Measurements from ENCODE around the gene FGF22. TPM values are rescaled to one million over a fixed set of nuclear protein-coding genes. Genes with fewer than 3 reads are reported as not detected.

Gene FGF22
- total RNA-seq, 1 donor from 2014 or later: 0.73 TPM

DNA sequence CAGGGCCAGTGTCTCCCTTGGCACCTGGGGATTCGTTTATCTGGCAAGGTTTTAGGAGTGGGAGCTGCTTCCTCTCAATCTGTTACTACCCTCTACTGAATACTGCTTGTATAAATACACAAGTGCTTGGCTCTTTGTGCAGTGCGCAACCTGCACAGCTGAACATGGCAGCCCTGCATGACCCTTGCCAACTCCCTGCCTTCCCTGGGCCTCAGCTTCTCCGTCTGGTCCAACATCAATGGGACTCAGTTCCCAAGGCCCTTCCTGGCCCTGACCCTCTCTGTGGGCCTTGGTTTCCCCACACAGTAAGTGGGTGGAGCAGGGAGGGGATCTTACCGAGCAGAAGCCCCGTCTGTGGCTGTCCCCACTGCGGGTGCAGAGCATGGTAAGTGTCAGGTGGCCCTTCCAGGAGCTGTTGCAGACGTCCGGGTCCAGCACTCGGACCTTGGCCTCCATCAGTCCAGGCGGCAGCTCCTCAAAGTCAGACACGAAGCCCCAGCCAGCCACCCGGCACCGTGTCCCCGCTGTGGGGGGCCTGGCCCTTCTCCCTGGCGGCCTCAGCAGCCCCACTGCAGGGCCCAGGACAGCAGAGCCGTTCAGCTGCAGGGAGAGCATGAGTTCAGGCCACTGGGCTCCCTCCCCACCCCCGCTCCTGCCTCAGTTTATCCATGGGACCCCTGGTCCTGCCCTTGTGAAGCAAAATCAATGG is 47.1 kb downstream of the FGF22 start:
- Mint-ChIP-seq H3K27me3 (no peaks in the 10 kb centered on the region), H3K36me3 (ENCODE audit: low read depth) (no peaks in the 10 kb centered on the region), H3K9me3 (no peaks in the 10 kb centered on the region), H3K27ac (no peak overlapping the region), H3K4me1 (no peaks in the 10 kb centered on the region), H3K4me3 (no peak overlapping the region)
- ChIA-PET CTCF (no interaction called here), POLR2A (no interaction called here)
- ATAC-seq (ENCODE audit: low read depth): no peak
- no peak for DNase-seq
- intact Hi-C loops (cut with micrococcal nuclease): loop anchor here (10.0 kb wide), 1 partner anchor 718 kb away; the partner anchor contains the start of genes DAZAP1 and GAMT
- TF ChIP-seq, protein P1, sequence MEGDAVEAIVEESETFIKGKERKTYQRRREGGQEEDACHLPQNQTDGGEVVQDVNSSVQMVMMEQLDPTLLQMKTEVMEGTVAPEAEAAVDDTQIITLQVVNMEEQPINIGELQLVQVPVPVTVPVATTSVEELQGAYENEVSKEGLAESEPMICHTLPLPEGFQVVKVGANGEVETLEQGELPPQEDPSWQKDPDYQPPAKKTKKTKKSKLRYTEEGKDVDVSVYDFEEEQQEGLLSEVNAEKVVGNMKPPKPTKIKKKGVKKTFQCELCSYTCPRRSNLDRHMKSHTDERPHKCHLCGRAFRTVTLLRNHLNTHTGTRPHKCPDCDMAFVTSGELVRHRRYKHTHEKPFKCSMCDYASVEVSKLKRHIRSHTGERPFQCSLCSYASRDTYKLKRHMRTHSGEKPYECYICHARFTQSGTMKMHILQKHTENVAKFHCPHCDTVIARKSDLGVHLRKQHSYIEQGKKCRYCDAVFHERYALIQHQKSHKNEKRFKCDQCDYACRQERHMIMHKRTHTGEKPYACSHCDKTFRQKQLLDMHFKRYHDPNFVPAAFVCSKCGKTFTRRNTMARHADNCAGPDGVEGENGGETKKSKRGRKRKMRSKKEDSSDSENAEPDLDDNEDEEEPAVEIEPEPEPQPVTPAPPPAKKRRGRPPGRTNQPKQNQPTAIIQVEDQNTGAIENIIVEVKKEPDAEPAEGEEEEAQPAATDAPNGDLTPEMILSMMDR (IDR thresholded peaks at IDR 0.05): no peak

DNA sequence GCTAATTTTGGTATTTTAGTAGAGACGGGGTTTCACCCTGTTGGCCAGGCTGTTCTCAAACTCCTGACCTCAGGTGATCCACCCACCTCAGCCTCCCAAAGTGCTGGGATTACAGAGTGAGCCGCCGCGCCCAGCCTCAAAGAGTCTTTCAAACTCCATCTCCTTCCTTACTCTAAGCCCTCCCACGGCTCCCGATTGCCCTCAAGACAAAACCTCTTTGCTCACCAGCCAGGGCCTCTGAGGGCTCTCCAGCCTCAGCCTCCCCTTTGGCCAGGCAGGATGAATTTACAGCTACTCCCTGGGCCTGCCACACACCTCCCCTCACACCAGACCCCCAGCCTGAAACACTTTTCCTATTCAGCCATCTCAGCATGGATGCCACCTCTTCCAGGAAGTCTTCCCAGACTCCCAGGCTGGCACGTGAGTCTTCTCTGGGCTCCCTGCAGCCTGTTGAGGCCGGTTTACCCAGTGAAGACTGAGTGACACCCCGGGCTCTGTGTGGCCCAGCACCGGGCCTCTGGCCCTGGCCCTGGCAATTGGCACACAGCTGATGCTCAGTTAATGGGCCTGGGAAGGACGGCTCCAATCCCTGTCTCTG is 48.0 kb downstream of the FGF22 start:
- intact Hi-C loops (cut with micrococcal nuclease): loop anchor here (10.0 kb wide), 1 partner anchor 717 kb away; the partner anchor contains the start of genes DAZAP1 and GAMT
- no peaks in the 10 kb centered on the region for H3K27me3 Mint-ChIP-seq
- TF ChIP-seq, protein P1 (IDR thresholded peaks at IDR 0.05): no peak
- DNase-seq: no peak
- no peaks in the 10 kb centered on the region for H3K4me1 Mint-ChIP-seq
- ChIA-PET POLR2A (no interaction called here), CTCF (no interaction called here)
- no peak overlapping the region for H3K4me3 Mint-ChIP-seq
- ATAC-seq (ENCODE audit: low read depth): no peak
- H3K36me3 Mint-ChIP-seq (ENCODE audit: low read depth): no peaks in the 10 kb centered on the region
- no peak overlapping the region for H3K27ac Mint-ChIP-seq
- H3K9me3 Mint-ChIP-seq: no peaks in the 10 kb centered on the region

DNA sequence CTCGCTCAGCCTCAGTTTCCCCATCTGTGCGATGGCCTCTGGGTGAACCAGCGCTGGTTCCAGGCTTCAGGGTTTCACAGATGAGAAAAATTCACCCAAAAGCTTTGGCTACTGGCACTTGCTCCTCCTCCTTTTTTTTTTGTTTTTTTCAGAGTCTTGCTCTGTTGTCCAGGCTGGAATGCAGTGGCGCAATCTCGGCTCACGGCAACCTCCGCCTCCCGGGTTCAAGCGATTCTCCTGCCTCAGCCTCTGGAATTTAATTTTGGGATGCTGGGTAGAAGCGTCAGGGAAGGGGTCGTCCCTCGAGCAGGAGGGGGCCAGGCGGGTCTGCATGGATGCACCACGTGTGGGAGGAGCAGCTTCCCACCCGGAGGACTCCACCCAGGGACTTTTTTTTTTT is 48.5 kb downstream of the FGF22 start:
- no peaks in the 10 kb centered on the region for H3K36me3 Mint-ChIP-seq (ENCODE audit: low read depth)
- no peaks in the 10 kb centered on the region for H3K4me1 Mint-ChIP-seq
- ATAC-seq (ENCODE audit: low read depth) (no peak), DNase-seq (no peak)
- H3K27me3 Mint-ChIP-seq: no peaks in the 10 kb centered on the region
- CTCF ChIA-PET: no interaction called here
- POLR2A ChIA-PET: no interaction called here
- TF ChIP-seq, protein P1 (IDR thresholded peaks at IDR 0.05): no peak
- intact Hi-C loops (cut with micrococcal nuclease): loop anchor here (10.0 kb wide), 1 partner anchor 717 kb away; the partner anchor contains the start of genes DAZAP1 and GAMT
- no peak overlapping the region for H3K27ac Mint-ChIP-seq
- no peaks in the 10 kb centered on the region for H3K9me3 Mint-ChIP-seq
- H3K4me3 Mint-ChIP-seq: no peak overlapping the region

DNA sequence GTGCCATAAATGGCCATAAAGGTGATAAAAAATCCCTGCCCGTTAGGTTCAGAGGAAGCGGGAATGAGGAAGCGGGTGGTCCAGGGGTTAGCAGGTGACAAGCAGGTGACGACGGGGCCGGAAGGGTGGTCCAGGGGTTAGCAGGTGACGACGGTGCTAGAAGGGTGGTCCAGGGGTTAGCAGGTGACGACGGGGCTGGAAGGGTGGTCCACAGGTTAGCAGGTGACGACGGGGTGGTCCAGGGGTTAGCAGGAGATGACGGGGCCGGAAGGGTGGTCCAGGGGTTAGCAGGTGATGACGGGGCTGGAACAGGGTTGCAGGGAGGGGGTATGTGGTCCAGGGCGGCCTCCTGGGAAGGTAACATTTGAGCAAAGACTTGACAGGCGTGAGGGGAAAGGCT is 49.3 kb downstream of the FGF22 start:
- Mint-ChIP-seq H3K4me1 (no peaks in the 10 kb centered on the region), H3K4me3 (no peak overlapping the region), H3K9me3 (no peaks in the 10 kb centered on the region), H3K36me3 (ENCODE audit: low read depth) (no peaks in the 10 kb centered on the region), H3K27ac (no peak overlapping the region), H3K27me3 (no peaks in the 10 kb centered on the region)
- DNase-seq (no peak), ATAC-seq (ENCODE audit: low read depth) (no peak)
- POLR2A ChIA-PET: no interaction called here
- CTCF ChIA-PET: no interaction called here
- intact Hi-C loops (cut with micrococcal nuclease): loop anchor here (10.0 kb wide), 1 partner anchor 716 kb away; the partner anchor contains the start of genes DAZAP1 and GAMT
- TF ChIP-seq, protein P1 (IDR thresholded peaks at IDR 0.05): no peak

DNA sequence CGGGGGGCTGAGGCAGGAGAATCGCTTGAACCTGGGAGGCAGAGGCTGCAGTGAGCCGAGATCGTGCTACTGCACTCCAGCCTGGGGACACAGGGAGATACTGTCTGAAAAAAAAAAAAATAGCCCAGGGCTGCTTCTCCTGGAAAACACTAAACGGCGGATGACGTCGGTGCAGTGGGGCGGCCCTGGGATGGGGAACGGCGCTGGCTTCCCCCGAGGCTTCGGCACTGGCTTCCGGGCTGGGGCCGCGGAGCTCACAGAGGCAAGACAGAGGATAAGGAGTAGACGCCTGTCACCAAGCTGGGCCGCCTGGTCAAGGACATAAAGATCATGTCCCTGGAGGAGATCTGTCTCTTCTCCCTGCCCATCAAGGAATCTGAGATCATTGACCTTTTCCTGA is 50.5 kb downstream of the FGF22 start:
- H3K9me3 Mint-ChIP-seq: no peaks in the 10 kb centered on the region

More for the DNA sequence above, 50.5 kb downstream of the FGF22 start:
- Mint-ChIP-seq H3K27me3 (no peaks in the 10 kb centered on the region), H3K36me3 (ENCODE audit: low read depth) (no peaks in the 10 kb centered on the region), H3K4me3 (no peak overlapping the region), H3K4me1 (no peaks in the 10 kb centered on the region), H3K27ac (no peak overlapping the region)
- POLR2A ChIA-PET: no interaction called here
- CTCF ChIA-PET: no interaction called here
- intact Hi-C loops (cut with micrococcal nuclease): no loop called here
- DNase-seq: no peak
- TF ChIP-seq, protein P1 (IDR thresholded peaks at IDR 0.05): no peak
- no peak for ATAC-seq (ENCODE audit: low read depth)

Other genes starting within 250 kb of the FGF22 start
- not detected in 2 replicates for gene C2CD4C, start 230.7 kb upstream of the FGF22 start, total RNA-seq
- 0.24 TPM in 1 of 2 replicates, not detected in the other for gene SHC2, start 178.8 kb upstream of the FGF22 start, total RNA-seq
- gene MADCAM1, start 143.4 kb upstream of the FGF22 start, total RNA-seq: 0.40 and 0.76 TPM in 2 replicates
- 20.3 and 23.8 TPM in 2 replicates for gene TPGS1, start 132.4 kb upstream of the FGF22 start, total RNA-seq
- 19.8 and 23.1 TPM in 2 replicates for gene CDC34, start 108.1 kb upstream of the FGF22 start, total RNA-seq
- 0.22 TPM in 1 of 2 replicates, not detected in the other for gene GZMM, start 95.8 kb upstream of the FGF22 start, total RNA-seq
- 150 and 152 TPM in 2 replicates for gene BSG, start 67.3 kb upstream of the FGF22 start, total RNA-seq
- 0.13 and 0.17 TPM in 2 replicates for gene HCN2, start 50.0 kb upstream of the FGF22 start, total RNA-seq
- 54.7 and 58.2 TPM in 2 replicates for gene POLRMT, start 6.3 kb upstream of the FGF22 start, total RNA-seq
- 75.9 and 82.7 TPM in 2 replicates for gene RNF126, start 23.3 kb downstream of the FGF22 start, total RNA-seq
- gene FSTL3, start 36.5 kb downstream of the FGF22 start, total RNA-seq: 2.1 and 2.2 TPM in 2 replicates
- gene PRSS57, start 55.6 kb downstream of the FGF22 start, total RNA-seq: not detected in 2 replicates
- not detected in 2 replicates for gene PALM, start 69.1 kb downstream of the FGF22 start, total RNA-seq
- not detected in 2 replicates for gene MISP, start 111.2 kb downstream of the FGF22 start, total RNA-seq
- gene PTBP1, start 157.6 kb downstream of the FGF22 start, total RNA-seq: 404 and 417 TPM in 2 replicates
- not detected in 2 replicates for gene PLPPR3, start 182.1 kb downstream of the FGF22 start, total RNA-seq
- 0.20 and 1.3 TPM in 2 replicates for gene AZU1, start 188.0 kb downstream of the FGF22 start, total RNA-seq
- gene PRTN3, start 201.1 kb downstream of the FGF22 start, total RNA-seq: not detected in 2 replicates
- gene ELANE, start 212.4 kb downstream of the FGF22 start, total RNA-seq: not detected in 2 replicates
- gene CFD, start 219.8 kb downstream of the FGF22 start, total RNA-seq: 0.54 TPM in 1 of 2 replicates, not detected in the other